Measurements from ENCODE around the gene ACO2. TPM values are rescaled to one million over a fixed set of nuclear protein-coding genes. Genes with fewer than 3 reads are reported as not detected.

Gene ACO2
- total and polyA plus RNA-seq, 12 donors: 180 to 1,020 (median 893) TPM

- no peak for TF ChIP-seq CTCF (IDR thresholded peaks at IDR 0.05)
- Histone ChIP-seq H3K4me3 (no peak overlapping the region), H3K27ac (peak overlapping the region in 6 of 10 donors; percentile 9 to 74 (median 62)), H3K4me1 (peaks cover 19 to 100% (median 85%) of the 10 kb centered on the region in 9 donors), H3K27me3 (no peaks in the 10 kb centered on the region), H3K36me3 (peaks cover 0 to 2% (median 0%) of the 10 kb centered on the region in 9 donors), H3K9me3 (no peaks in the 10 kb centered on the region)
- intact Hi-C loops (cut with DNase I): no loop called here
- no peak for ATAC-seq
- DNase-seq: no peak
- 56 to 60% methylated on average over 4 of the region's 4 CpGs for WGBS, 2 donors
These were observed 19.2 kb downstream of the ACO2 start for GRCh38 chr22:41488076-41488475.

GRCh38 chr22:41488596-41489385 is 19.9 kb downstream of the ACO2 start:
- ATAC-seq (no peak), DNase-seq (no peak)
- Histone ChIP-seq H3K4me3 (no peak overlapping the region), H3K27ac (peak overlapping the region in 8 of 10 donors; percentile 1 to 74 (median 49)), H3K27me3 (no peaks in the 10 kb centered on the region), H3K9me3 (no peaks in the 10 kb centered on the region), H3K36me3 (peaks cover 0 to 2% (median 0%) of the 10 kb centered on the region in 9 donors), H3K4me1 (peaks cover 19 to 100% (median 85%) of the 10 kb centered on the region in 9 donors)
- no peak for TF ChIP-seq CTCF (IDR thresholded peaks at IDR 0.05)
- intact Hi-C loops (cut with DNase I): no loop called here
- 59 to 65% methylated on average over 3 of the region's 3 CpGs for WGBS, 2 donors

GRCh38 chr22:41491374-41492100 is 22.6 kb downstream of the ACO2 start:
- intact Hi-C loops (cut with DNase I): no loop called here
- peak overlapping the region in 9 of 10 donors; percentile 4 to 74 (median 57) for H3K27ac ChIP-seq
- ATAC-seq: peak in 3 of 8 donors; percentile 28 to 52 (median 43)
- peaks cover 0 to 25% (median 0%) of the 10 kb centered on the region in 9 donors for H3K36me3 ChIP-seq
- TF ChIP-seq CTCF (IDR thresholded peaks at IDR 0.05): no peak
- no peak overlapping the region for H3K4me3 ChIP-seq
- 48% methylated on average over 5 of the region's 5 CpGs for WGBS, 2 donors
- DNase-seq: no peak
- no peaks in the 10 kb centered on the region for H3K9me3 ChIP-seq
- H3K27me3 ChIP-seq: no peaks in the 10 kb centered on the region
- H3K4me1 ChIP-seq: peaks cover 19 to 99% (median 84%) of the 10 kb centered on the region in 9 donors

GRCh38 chr22:41498303-41498835 is 29.5 kb downstream of the ACO2 start:
- no peak for DNase-seq
- Histone ChIP-seq H3K27ac (peak overlapping the region in 9 of 10 donors; percentile 1 to 66 (median 22)), H3K27me3 (no peaks in the 10 kb centered on the region), H3K9me3 (no peaks in the 10 kb centered on the region), H3K36me3 (peaks cover 0 to 65% (median 35%) of the 10 kb centered on the region in 9 donors), H3K4me1 (peaks cover 10 to 89% (median 55%) of the 10 kb centered on the region in 9 donors), H3K4me3 (no peak overlapping the region)
- ATAC-seq: peak in 2 of 8 donors; percentile 18 to 29
- TF ChIP-seq CTCF (IDR thresholded peaks at IDR 0.05): no peak
- 46 to 50% methylated on average over 6 of the region's 6 CpGs for WGBS, 2 donors
- intact Hi-C loops (cut with DNase I): no loop called here
